ENCODE results near the gene JUP. TPM values are rescaled to one million over a fixed set of nuclear protein-coding genes. Genes with fewer than 3 reads are reported as not detected.
A peak's percentile ranks its signal among the peaks of the same experiment; 100 is the strongest.

The JUP gene
- total and polyA plus RNA-seq, 4 experiments from 2014 or later = 0.15 to 0.69 TPM; not detected in 2

GRCh38 chr17:41741709-41742108 lies 44.8 kb downstream of the JUP start:
- no peak for DNase-seq
- H3K4me1 Mint-ChIP-seq = peaks cover 0 to 9% (median 2%) of the 10 kb centered on the region in 4 donors
- intact Hi-C loops (cut with micrococcal nuclease) = no loop called here
- H3K4me3 ChIP-seq (ENCODE audit: low read length in 2 of 2) = no peak overlapping the region
- H3K4me1 ChIP-seq (ENCODE audit: insufficient read depth, low read length) = peaks cover 3% of the 10 kb centered on the region
- no peak overlapping the region for H3K27ac ChIP-seq (ENCODE audit: low read depth, low read length)
- no peaks in the 10 kb centered on the region for H3K36me3 ChIP-seq (ENCODE audit: insufficient read depth, low read length)
- POLR2A ChIA-PET (ENCODE audit: partially characterized antibody) = interaction anchor here (2.1 kb wide), 1 partner anchor 59 kb away, joined by 7 read pairs; no protein-coding TSS in a partner anchor
- peaks cover 6 to 10% of the 10 kb centered on the region in 2 donors for H3K27me3 Mint-ChIP-seq
- H3K27ac Mint-ChIP-seq = no peak overlapping the region
- no peaks in the 10 kb centered on the region for H3K9me3 ChIP-seq (ENCODE audit: control insufficient read depth in 1 of 2, low read length in 2 of 2)
- no peaks in the 10 kb centered on the region for H3K36me3 Mint-ChIP-seq
- no peak overlapping the region for H3K4me3 Mint-ChIP-seq
- CTCF ChIA-PET (ENCODE audit: partially characterized antibody) = interaction anchor here (0.9 to 4.7 kb wide), 3 partner anchors 48 to 60 kb away, joined by 3 to 20 read pairs (median 5); no protein-coding TSS in a partner anchor
- H3K9me3 Mint-ChIP-seq = no peaks in the 10 kb centered on the region
- H3K27me3 ChIP-seq (ENCODE audit: insufficient read depth, low read length) = peaks cover 3% of the 10 kb centered on the region

- no peak overlapping the region for H3K27ac ChIP-seq (ENCODE audit: low read depth, low read length)
- no peak for DNase-seq
- intact Hi-C loops (cut with micrococcal nuclease) = no loop called here
- Mint-ChIP-seq H3K36me3 (no peaks in the 10 kb centered on the region), H3K27me3 (peaks cover 11 to 12% of the 10 kb centered on the region in 2 donors), H3K9me3 (no peaks in the 10 kb centered on the region), H3K4me3 (no peak overlapping the region), H3K4me1 (peaks cover 0 to 9% (median 2%) of the 10 kb centered on the region in 4 donors), H3K27ac (no peak overlapping the region)
- no peak overlapping the region for H3K4me3 ChIP-seq (ENCODE audit: low read length in 2 of 2)
- H3K4me1 ChIP-seq (ENCODE audit: insufficient read depth, low read length) = peaks cover 3% of the 10 kb centered on the region
- no peaks in the 10 kb centered on the region for H3K36me3 ChIP-seq (ENCODE audit: insufficient read depth, low read length)
- H3K9me3 ChIP-seq (ENCODE audit: control insufficient read depth in 1 of 2, low read length in 2 of 2) = no peaks in the 10 kb centered on the region
- CTCF ChIA-PET (ENCODE audit: partially characterized antibody) = interaction anchor here (1.9 to 4.7 kb wide), 2 partner anchors 59 to 61 kb away, joined by 5 to 20 read pairs; no protein-coding TSS in a partner anchor
- POLR2A ChIA-PET (ENCODE audit: partially characterized antibody) = interaction anchor here (0.6 kb wide), 1 partner anchor 167 kb away, joined by 3 read pairs; no protein-coding TSS in a partner anchor
- H3K27me3 ChIP-seq (ENCODE audit: insufficient read depth, low read length) = peaks cover 12% of the 10 kb centered on the region
Measured at GRCh38 chr17:41740506-41740905, 46.0 kb downstream of the JUP start.

GRCh38 chr17:41739661-41740352 lies 46.7 kb downstream of the JUP start:
- peaks cover 12 to 14% of the 10 kb centered on the region in 2 donors for H3K27me3 Mint-ChIP-seq

GRCh38 chr17:41738801-41739112 lies 47.8 kb downstream of the JUP start:
- no peak overlapping the region for H3K4me3 Mint-ChIP-seq
- H3K27ac Mint-ChIP-seq = no peak overlapping the region

More at GRCh38 chr17:41739661-41740352, 46.7 kb downstream of the JUP start:
- Mint-ChIP-seq H3K36me3 (no peaks in the 10 kb centered on the region), H3K4me1 (peaks cover 2 to 9% (median 6%) of the 10 kb centered on the region in 4 donors), H3K9me3 (no peaks in the 10 kb centered on the region), H3K4me3 (no peak overlapping the region), H3K27ac (peak overlapping the region in 1 of 7 donors; percentile 8)
- Histone ChIP-seq H3K4me3 (ENCODE audit: low read length in 2 of 2) (no peak overlapping the region), H3K27me3 (ENCODE audit: insufficient read depth, low read length) (peaks cover 12% of the 10 kb centered on the region), H3K4me1 (ENCODE audit: insufficient read depth, low read length) (peaks cover 5% of the 10 kb centered on the region), H3K36me3 (ENCODE audit: insufficient read depth, low read length) (no peaks in the 10 kb centered on the region), H3K9me3 (ENCODE audit: control insufficient read depth in 1 of 2, low read length in 2 of 2) (no peaks in the 10 kb centered on the region), H3K27ac (ENCODE audit: low read depth, low read length) (no peak overlapping the region)
- intact Hi-C loops (cut with micrococcal nuclease) = no loop called here
- no peak for DNase-seq
- ChIA-PET POLR2A (ENCODE audit: partially characterized antibody) (no interaction called here), CTCF (ENCODE audit: partially characterized antibody) (interaction anchor here (4.7 kb wide), 1 partner anchor 61 kb away, joined by 20 read pairs; no protein-coding TSS in a partner anchor)

GRCh38 chr17:41738077-41738800 lies 48.3 kb downstream of the JUP start:
- intact Hi-C loops (cut with micrococcal nuclease) = loop anchor here (1.0 kb wide), 2 partner anchors 63 to 147 kb away; no protein-coding TSS in a partner anchor
- Histone ChIP-seq H3K9me3 (ENCODE audit: control insufficient read depth in 1 of 2, low read length in 2 of 2) (no peaks in the 10 kb centered on the region), H3K36me3 (ENCODE audit: insufficient read depth, low read length) (no peaks in the 10 kb centered on the region), H3K4me3 (ENCODE audit: low read length in 2 of 2) (no peak overlapping the region), H3K27ac (ENCODE audit: low read depth, low read length) (no peak overlapping the region), H3K4me1 (ENCODE audit: insufficient read depth, low read length) (peaks cover 15% of the 10 kb centered on the region), H3K27me3 (ENCODE audit: insufficient read depth, low read length) (peaks cover 12% of the 10 kb centered on the region)
- H3K4me3 Mint-ChIP-seq = peak overlapping the region in 2 of 8 donors; percentile 42 to 72
- peaks cover 12 to 18% of the 10 kb centered on the region in 2 donors for H3K27me3 Mint-ChIP-seq
- peaks cover 2 to 9% (median 9%) of the 10 kb centered on the region in 4 donors for H3K4me1 Mint-ChIP-seq
- no peaks in the 10 kb centered on the region for H3K36me3 Mint-ChIP-seq
- DNase-seq = peak; percentile 70 to 78 (median 73)
- peak overlapping the region in 2 of 7 donors; percentile 15 to 56 for H3K27ac Mint-ChIP-seq
- CTCF ChIA-PET (ENCODE audit: partially characterized antibody) = interaction anchor here (0.7 to 4.4 kb wide), 7 partner anchors 10 to 882 kb away, joined by 3 to 47 read pairs (median 3); no protein-coding TSS in a partner anchor
- POLR2A ChIA-PET (ENCODE audit: partially characterized antibody) = interaction anchor here (1.5 kb wide), 1 partner anchor 48 kb away, joined by 4 read pairs; the partner anchor contains the start of gene JUP
- no peaks in the 10 kb centered on the region for H3K9me3 Mint-ChIP-seq

More at GRCh38 chr17:41738801-41739112, 47.8 kb downstream of the JUP start:
- Mint-ChIP-seq H3K9me3 (no peaks in the 10 kb centered on the region), H3K4me1 (peaks cover 2 to 9% (median 9%) of the 10 kb centered on the region in 4 donors), H3K27me3 (peaks cover 12 to 15% of the 10 kb centered on the region in 2 donors), H3K36me3 (no peaks in the 10 kb centered on the region)
- no peaks in the 10 kb centered on the region for H3K9me3 ChIP-seq (ENCODE audit: control insufficient read depth in 1 of 2, low read length in 2 of 2)
- H3K4me3 ChIP-seq (ENCODE audit: low read length in 2 of 2) = no peak overlapping the region
- CTCF ChIA-PET (ENCODE audit: partially characterized antibody) = interaction anchor here (0.6 kb wide), 1 partner anchor 286 kb away, joined by 3 read pairs; no protein-coding TSS in a partner anchor
- peaks cover 12% of the 10 kb centered on the region for H3K27me3 ChIP-seq (ENCODE audit: insufficient read depth, low read length)
- no peaks in the 10 kb centered on the region for H3K36me3 ChIP-seq (ENCODE audit: insufficient read depth, low read length)
- no peak for DNase-seq
- peaks cover 15% of the 10 kb centered on the region for H3K4me1 ChIP-seq (ENCODE audit: insufficient read depth, low read length)
- POLR2A ChIA-PET (ENCODE audit: partially characterized antibody) = no interaction called here
- intact Hi-C loops (cut with micrococcal nuclease) = loop anchor here (1.0 kb wide), 2 partner anchors 63 to 147 kb away; no protein-coding TSS in a partner anchor
- H3K27ac ChIP-seq (ENCODE audit: low read depth, low read length) = no peak overlapping the region

- ChIA-PET POLR2A (ENCODE audit: partially characterized antibody) (interaction anchor here (1.1 to 1.5 kb wide), 2 partner anchors 49 to 71 kb away, joined by 3 to 4 read pairs; partner anchors contain the start of gene JUP), CTCF (ENCODE audit: partially characterized antibody) (interaction anchor here (0.7 to 4.4 kb wide), 9 partner anchors 11 to 881 kb away, joined by 3 to 47 read pairs (median 3); partner anchors contain the start of gene FKBP10)
- Histone ChIP-seq H3K27ac (ENCODE audit: low read depth, low read length) (no peak overlapping the region), H3K4me1 (ENCODE audit: insufficient read depth, low read length) (peaks cover 15% of the 10 kb centered on the region), H3K4me3 (ENCODE audit: low read length in 2 of 2) (no peak overlapping the region), H3K9me3 (ENCODE audit: control insufficient read depth in 1 of 2, low read length in 2 of 2) (no peaks in the 10 kb centered on the region), H3K36me3 (ENCODE audit: insufficient read depth, low read length) (no peaks in the 10 kb centered on the region), H3K27me3 (ENCODE audit: insufficient read depth, low read length) (peaks cover 12% of the 10 kb centered on the region)
- Mint-ChIP-seq H3K9me3 (no peaks in the 10 kb centered on the region), H3K36me3 (no peaks in the 10 kb centered on the region), H3K4me3 (peak overlapping the region in 3 of 8 donors; percentile 29 to 72 (median 55)), H3K4me1 (peaks cover 2 to 9% (median 9%) of the 10 kb centered on the region in 4 donors), H3K27me3 (peaks cover 13 to 18% of the 10 kb centered on the region in 2 donors), H3K27ac (peak overlapping the region in 3 of 7 donors; percentile 15 to 56 (median 16))
- peak in 1 of 5 donors; percentile 6 for DNase-seq
- intact Hi-C loops (cut with micrococcal nuclease) = loop anchor here (1.0 kb wide), 2 partner anchors 64 to 148 kb away; no protein-coding TSS in a partner anchor
Measured at GRCh38 chr17:41737680-41738023, 48.9 kb downstream of the JUP start.
